ENCODE data around the gene FLRT1.

The FLRT1 gene

GRCh38 chr11:64006398-64006797, 29.3 kb upstream of the FLRT1 start:
- TF ChIP-seq CTCF (IDR thresholded peaks at IDR 0.05; ENCODE audit: extremely low read depth, insufficient read depth, missing control alignments): no peak
- in situ Hi-C loops (cut with MboI; ENCODE audit: low pct_unique_long_range_greater_than_20kb, low sequenced_read_pairs, unreplicated experiment): no loop called here
- DNase-seq (ENCODE audit: low spot score): no peak

GRCh38 chr11:64007160-64007628, 28.5 kb upstream of the FLRT1 start:
- no peak for TF ChIP-seq CTCF (IDR thresholded peaks at IDR 0.05; ENCODE audit: extremely low read depth, insufficient read depth, missing control alignments)
- in situ Hi-C loops (cut with MboI; ENCODE audit: low pct_unique_long_range_greater_than_20kb, low sequenced_read_pairs, unreplicated experiment): no loop called here
- no peak for DNase-seq (ENCODE audit: low spot score)

GRCh38 chr11:64007629-64008282, 28.0 kb upstream of the FLRT1 start:
- TF ChIP-seq CTCF (IDR thresholded peaks at IDR 0.05; ENCODE audit: extremely low read depth, insufficient read depth, missing control alignments): no peak
- in situ Hi-C loops (cut with MboI; ENCODE audit: low pct_unique_long_range_greater_than_20kb, low sequenced_read_pairs, unreplicated experiment): no loop called here
- DNase-seq (ENCODE audit: low spot score): peak; percentile 63

GRCh38 chr11:64008283-64008913, 27.3 kb upstream of the FLRT1 start:
- in situ Hi-C loops (cut with MboI; ENCODE audit: low pct_unique_long_range_greater_than_20kb, low sequenced_read_pairs, unreplicated experiment): no loop called here
- no peak for TF ChIP-seq CTCF (IDR thresholded peaks at IDR 0.05; ENCODE audit: extremely low read depth, insufficient read depth, missing control alignments)
- DNase-seq (ENCODE audit: low spot score): no peak

GRCh38 chr11:64008914-64009633, 26.7 kb upstream of the FLRT1 start:
- no peak for DNase-seq (ENCODE audit: low spot score)
- in situ Hi-C loops (cut with MboI; ENCODE audit: low pct_unique_long_range_greater_than_20kb, low sequenced_read_pairs, unreplicated experiment): no loop called here
- TF ChIP-seq CTCF (IDR thresholded peaks at IDR 0.05; ENCODE audit: extremely low read depth, insufficient read depth, missing control alignments): no peak

- no peak for TF ChIP-seq CTCF (IDR thresholded peaks at IDR 0.05; ENCODE audit: extremely low read depth, insufficient read depth, missing control alignments)
- DNase-seq (ENCODE audit: low spot score): no peak
- in situ Hi-C loops (cut with MboI; ENCODE audit: low pct_unique_long_range_greater_than_20kb, low sequenced_read_pairs, unreplicated experiment): no loop called here
Measured at GRCh38 chr11:64009710-64010109, 26.0 kb upstream of the FLRT1 start.

All from GM13977 (cell line).